ENCODE measurements around the gene WDTC1. TPM values are rescaled to one million over a fixed set of nuclear protein-coding genes. Genes with fewer than 3 reads are reported as not detected.

Gene WDTC1
- total RNA-seq, 1 experiment from 2014 or later, result 9.0 TPM

DNA sequence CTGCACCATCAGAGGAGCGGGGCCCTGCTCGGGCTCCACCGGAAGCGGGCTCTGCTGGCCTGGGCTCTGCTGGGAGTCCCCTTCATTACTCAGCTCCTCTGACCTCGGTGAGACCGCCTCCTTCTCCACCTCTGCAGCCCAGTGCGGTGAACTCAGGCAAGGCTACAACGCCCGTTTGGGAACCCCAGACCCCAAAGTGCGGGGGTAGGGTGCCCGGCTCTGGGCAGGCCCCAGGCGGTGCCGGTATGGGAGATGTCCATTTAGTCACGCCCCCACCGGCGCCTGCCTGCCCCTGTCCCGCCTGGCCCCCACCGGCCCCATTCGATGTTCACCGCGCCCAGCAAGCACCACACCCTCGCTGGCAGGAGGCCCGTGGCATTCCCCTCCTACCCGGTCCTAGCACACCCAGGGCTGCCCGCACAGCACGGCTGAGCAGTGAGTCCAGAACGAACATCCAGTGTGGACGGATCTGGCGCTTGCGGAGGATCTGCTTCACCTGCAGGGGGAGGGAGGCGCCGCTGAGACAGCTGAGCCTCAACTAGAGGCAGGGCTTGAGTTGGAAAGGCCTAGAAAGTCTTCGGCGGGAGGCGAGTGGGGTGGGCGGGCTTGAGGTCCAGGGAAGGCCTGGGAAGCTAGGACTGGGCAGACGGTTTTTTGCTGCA is 122.3 kb downstream of the WDTC1 start:
- in situ Hi-C loops (cut with HindIII; ENCODE audit: low pct_unique_long_range_greater_than_20kb, low sequenced_read_pairs), result no loop called here
- DNase-seq (ENCODE audit: low read depth, low spot score), result no peak

GRCh38 chr1:27357281-27358037 is 123.0 kb downstream of the WDTC1 start:
- DNase-seq (ENCODE audit: low read depth, low spot score), result peak; percentile 50
- in situ Hi-C loops (cut with HindIII; ENCODE audit: low pct_unique_long_range_greater_than_20kb, low sequenced_read_pairs), result no loop called here

Small RNA genes within 50 kb of the gene (small RNA-seq; reads per million reads assigned to genes)
- gene RF00019 (0 reads per million in 2 experiments), gene RNU6-48P (0 reads per million in 2 experiments), gene SNRPEP7 (0 reads per million in 2 experiments)

Other genes starting within 250 kb of the WDTC1 start
- 29.1 and 29.5 TPM in 2 replicates for gene TRNP1, start 240.9 kb upstream of the WDTC1 start, total RNA-seq (2014; rRNA removed; shearing (Covaris generic))
- gene TENT5B, start 221.8 kb upstream of the WDTC1 start, total RNA-seq (2014; rRNA removed; shearing (Covaris generic)), result 0.05 TPM in 1 of 2 replicates, not detected in the other
- 1.7 and 2.4 TPM in 2 replicates for gene SLC9A1, start 79.5 kb upstream of the WDTC1 start, total RNA-seq (2014; rRNA removed; shearing (Covaris generic))
- 38.0 and 38.1 TPM in 2 replicates for gene TMEM222, start 87.5 kb downstream of the WDTC1 start, total RNA-seq (2014; rRNA removed; shearing (Covaris generic))
- not detected in 2 replicates for gene SYTL1, start 107.4 kb downstream of the WDTC1 start, total RNA-seq (2014; rRNA removed; shearing (Covaris generic))
- gene MAP3K6, start 132.3 kb downstream of the WDTC1 start, total RNA-seq (2014; rRNA removed; shearing (Covaris generic)), result 5.5 and 6.4 TPM in 2 replicates
- not detected in 2 replicates for gene FCN3, start 140.2 kb downstream of the WDTC1 start, total RNA-seq (2014; rRNA removed; shearing (Covaris generic))
- gene CD164L2, start 148.7 kb downstream of the WDTC1 start, total RNA-seq (2014; rRNA removed; shearing (Covaris generic)), result not detected in 2 replicates
- 1.7 and 2.1 TPM in 2 replicates for gene GPR3, start 158.0 kb downstream of the WDTC1 start, total RNA-seq (2014; rRNA removed; shearing (Covaris generic))